Cardiac fibroblast (primary cell): ENCODE measurements around the gene SOCS3.
A peak's percentile ranks its signal among the peaks of the same experiment; 100 is the strongest.

ENCODE experiments used
- DNase-seq, 2 donors: peaks; one replicate each; pipeline versions ENCODE4 v3.0.0 to v3.0.0-alpha.2; 2010; ENCODE audit warnings: low read depth in 2 of 2
- H3K4me3 ChIP-seq, 2 donors: replicated peaks in 1 of 2; 1 replicate in 1 of 2; 2 replicates in 1 of 2; pipeline ENCODE4 v1.5.1; 2011; ENCODE audit warnings: low read depth in 2 of 2, low read length in 2 of 2, mild to moderate bottlenecking in 2 of 2, moderate library complexity in 1 of 2
- TF ChIP-seq, protein P1 (sequence below): IDR thresholded peaks from one replicate; pipeline ENCODE4 v1.5.1; 2011; ENCODE audit warnings: low read depth, mild to moderate bottlenecking, low read length, inconsistent platforms

The SOCS3 gene

DNA sequence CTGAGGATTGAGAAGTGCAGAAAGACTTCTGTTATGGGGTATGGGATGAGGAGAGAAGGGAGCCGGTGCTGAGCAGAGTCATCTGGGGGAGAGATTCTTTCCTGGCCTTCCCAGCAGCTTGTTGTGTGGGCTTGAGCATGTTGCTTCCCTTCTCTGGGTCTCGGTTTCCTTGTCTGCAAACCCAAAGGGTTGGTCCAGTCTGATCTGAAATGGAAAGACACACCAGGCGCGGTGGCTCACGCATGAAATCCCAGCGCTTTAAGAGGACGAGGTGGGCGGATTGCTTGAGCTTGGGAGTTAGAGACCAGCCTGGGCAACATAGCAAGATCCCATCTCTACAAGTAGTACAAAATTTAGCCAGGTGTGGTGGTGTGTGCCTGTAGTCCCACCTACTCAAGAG is 6.0 kb downstream of the SOCS3 start:
- TF ChIP-seq, protein P1, sequence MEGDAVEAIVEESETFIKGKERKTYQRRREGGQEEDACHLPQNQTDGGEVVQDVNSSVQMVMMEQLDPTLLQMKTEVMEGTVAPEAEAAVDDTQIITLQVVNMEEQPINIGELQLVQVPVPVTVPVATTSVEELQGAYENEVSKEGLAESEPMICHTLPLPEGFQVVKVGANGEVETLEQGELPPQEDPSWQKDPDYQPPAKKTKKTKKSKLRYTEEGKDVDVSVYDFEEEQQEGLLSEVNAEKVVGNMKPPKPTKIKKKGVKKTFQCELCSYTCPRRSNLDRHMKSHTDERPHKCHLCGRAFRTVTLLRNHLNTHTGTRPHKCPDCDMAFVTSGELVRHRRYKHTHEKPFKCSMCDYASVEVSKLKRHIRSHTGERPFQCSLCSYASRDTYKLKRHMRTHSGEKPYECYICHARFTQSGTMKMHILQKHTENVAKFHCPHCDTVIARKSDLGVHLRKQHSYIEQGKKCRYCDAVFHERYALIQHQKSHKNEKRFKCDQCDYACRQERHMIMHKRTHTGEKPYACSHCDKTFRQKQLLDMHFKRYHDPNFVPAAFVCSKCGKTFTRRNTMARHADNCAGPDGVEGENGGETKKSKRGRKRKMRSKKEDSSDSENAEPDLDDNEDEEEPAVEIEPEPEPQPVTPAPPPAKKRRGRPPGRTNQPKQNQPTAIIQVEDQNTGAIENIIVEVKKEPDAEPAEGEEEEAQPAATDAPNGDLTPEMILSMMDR = no peak
- no peak for DNase-seq
- no peak overlapping the region for H3K4me3 ChIP-seq

DNA sequence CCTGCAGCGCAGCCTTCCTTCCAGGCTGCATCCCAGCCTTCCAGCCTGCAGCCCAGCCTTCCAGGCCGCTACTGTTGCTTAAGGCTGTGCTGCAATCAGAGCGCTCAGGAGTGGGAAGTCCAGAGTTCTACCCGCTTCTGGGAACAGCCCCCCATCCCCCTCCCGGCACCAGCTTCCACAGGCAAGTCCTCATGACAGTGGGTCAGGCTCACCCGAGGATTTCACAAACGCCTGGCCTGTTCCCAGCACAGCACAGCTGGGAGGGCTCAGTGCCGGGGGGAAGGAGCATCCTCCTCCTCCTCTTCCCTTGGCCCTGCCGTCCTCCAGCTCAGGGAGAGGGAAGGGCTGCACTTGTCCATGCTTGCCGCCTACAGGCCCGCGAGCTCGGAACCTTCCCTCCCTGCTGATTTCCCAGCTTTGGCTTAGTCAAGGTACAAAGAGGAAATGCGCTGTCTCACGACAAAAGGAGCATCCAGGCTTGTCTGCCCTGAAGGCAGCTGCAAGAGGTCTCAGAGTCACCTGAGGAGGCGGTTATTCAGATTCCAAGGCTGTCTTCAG is 8.3 kb downstream of the SOCS3 start:
- DNase-seq = peak; percentile 96 to 100
- TF ChIP-seq, protein P1 = peak; percentile 17
- no peak overlapping the region for H3K4me3 ChIP-seq

DNA sequence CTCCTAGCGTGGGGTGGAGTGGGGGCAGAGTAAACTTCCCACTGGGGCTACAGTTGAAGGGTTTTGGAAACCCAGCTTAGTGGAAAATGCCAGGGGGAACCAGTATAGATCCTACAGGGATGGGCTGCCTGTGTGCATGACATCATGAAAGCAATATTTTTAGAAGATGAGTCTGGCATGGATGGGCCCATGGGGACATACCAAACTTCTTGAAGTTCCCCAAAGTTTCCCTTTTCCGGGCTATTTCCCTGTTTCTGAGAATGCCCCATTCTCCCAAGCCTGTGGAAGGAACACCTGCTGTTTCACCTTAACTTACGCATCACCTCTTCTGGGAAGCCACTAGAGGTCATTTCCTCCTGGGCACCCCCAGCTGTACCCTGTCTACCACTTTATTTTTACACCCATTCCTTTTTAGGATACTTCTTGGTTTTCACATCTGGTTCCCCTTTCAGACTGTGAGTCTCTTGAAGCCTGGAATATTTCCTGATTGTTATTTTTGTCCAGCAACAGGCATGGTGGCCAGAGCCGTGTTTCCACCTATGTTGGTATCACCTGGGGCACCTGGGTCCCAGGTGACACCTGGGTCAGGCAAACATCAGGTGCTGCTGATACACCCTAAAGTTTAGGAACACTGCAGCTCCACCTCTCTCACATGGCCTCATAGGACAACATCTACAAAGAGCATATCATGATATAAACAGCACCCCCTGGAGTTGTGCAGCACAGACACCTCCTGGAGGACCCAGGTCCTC is 9.8 kb downstream of the SOCS3 start:
- H3K4me3 ChIP-seq = no peak overlapping the region
- TF ChIP-seq, protein P1 = no peak
- no peak for DNase-seq

DNA sequence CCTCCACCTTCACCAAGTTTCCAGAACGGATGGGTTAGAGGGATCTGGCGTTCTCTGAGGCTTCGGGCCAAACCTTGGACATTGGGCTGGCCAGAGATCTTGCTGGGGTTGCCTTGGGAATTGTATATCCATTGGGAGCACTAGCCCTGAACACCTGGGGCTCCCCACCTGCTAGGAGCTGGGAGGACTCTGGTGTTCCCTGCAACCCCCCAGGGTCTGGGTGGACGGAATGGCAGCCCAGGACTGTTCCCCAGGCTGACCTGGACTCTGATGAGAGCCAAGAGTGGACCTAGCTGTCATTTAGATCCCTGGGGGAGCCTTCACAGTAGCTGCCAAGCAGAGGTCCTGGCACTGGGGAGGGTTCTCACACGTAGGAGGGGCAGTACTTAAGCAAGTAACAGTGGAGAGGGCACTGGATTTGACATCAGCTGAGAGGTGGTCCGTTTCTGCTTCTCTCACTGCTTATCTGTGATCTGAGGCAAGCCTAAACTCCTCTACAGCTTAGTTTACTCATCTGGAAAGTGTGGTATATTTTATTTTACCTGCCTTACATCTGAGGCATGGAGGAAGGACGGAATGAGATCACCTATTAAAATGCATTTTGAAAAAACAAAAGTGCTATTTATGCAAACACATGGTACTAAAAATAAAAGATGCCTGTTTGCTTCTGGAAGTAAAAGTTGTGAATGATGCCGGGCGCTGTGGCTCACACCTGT is 11.7 kb downstream of the SOCS3 start:
- no peak overlapping the region for H3K4me3 ChIP-seq
- TF ChIP-seq, protein P1 = no peak
- no peak for DNase-seq

DNA sequence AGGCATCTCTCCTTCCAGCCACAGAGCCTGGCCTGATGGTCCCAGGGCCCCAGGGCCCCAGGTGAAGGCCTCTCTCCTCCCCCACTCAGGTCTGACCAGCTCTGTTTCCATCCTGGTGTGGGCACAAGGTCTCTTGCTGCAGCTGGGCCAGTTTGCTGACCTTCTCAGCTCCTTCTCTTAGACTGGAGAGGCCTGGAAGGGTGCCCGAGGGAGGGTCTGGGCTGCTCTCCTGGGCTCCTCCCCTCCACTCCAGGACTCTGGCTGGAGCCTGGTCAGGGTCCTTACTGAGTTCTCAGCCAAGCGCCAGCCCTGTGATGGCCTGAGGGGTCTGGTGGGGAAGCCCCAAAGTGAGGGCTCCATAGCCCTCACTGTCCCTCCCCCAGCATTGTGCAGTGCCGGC is 12.4 kb downstream of the SOCS3 start:
- DNase-seq = no peak
- no peak overlapping the region for H3K4me3 ChIP-seq
- TF ChIP-seq, protein P1 = no peak

DNA sequence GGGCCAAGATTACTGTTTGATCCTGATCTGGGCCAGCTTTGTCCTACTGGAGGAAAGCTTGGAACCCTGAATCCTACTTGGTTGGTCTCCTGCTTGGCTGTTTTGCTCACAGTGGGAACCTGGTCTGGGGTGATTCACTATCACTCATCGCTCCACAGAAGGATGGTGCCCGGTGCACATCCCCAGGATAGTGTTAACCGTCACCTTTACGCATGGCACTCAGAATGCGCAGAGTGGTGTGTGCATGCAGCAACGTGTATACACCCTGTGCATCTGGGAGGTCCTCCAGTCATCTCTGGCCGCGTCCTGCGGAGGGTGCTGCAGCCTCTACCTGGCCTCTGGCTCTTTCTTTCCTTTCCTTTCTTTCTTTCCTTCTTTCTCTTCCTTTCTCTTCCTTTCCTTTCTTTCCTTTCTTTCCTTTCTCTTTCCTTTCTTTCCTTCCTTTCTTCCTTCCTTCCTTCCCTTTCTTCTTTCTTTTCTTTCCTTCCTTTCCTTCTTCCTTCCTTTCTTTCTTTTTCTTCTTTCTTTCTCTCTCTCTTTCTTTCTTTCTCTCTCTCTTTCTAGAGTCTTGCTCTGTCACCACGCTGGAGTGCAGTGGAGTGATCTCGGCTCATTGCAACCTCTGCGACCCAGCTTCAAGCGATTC is 13.1 kb downstream of the SOCS3 start:
- TF ChIP-seq, protein P1 = no peak
- H3K4me3 ChIP-seq = no peak overlapping the region
- DNase-seq = no peak
